ENCODE results near the gene TBC1D8. TPM values are rescaled to one million over a fixed set of nuclear protein-coding genes. Genes with fewer than 3 reads are reported as not detected.

The TBC1D8 gene
- total and polyA plus RNA-seq, 9 of the 15 experiments (the other 6 are each of a cell fraction or from before 2014, with no cell fraction given) = 0.36 to 1.3 (median 0.82) TPM

DNA sequence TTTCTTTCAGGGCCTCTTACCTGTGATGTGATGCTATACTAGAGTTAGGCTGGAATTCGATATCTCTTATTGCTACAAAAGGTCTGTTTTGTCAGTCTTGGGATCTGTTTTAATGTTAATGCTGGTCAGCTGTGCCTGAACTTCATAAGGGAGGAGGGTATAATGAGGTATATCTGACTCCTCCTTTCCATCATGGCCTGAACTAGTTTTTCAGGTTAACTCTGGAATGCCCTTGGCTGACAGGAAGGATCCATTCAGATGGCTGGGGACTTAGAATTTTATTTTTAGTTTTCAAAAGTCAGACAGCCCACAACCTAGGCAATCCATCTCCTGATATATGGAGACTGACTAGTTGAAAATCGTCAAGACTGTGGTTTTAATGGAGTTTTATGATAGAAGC lies 35.9 kb upstream of the TBC1D8 start (continued):
- TF ChIP-seq, protein P1, sequence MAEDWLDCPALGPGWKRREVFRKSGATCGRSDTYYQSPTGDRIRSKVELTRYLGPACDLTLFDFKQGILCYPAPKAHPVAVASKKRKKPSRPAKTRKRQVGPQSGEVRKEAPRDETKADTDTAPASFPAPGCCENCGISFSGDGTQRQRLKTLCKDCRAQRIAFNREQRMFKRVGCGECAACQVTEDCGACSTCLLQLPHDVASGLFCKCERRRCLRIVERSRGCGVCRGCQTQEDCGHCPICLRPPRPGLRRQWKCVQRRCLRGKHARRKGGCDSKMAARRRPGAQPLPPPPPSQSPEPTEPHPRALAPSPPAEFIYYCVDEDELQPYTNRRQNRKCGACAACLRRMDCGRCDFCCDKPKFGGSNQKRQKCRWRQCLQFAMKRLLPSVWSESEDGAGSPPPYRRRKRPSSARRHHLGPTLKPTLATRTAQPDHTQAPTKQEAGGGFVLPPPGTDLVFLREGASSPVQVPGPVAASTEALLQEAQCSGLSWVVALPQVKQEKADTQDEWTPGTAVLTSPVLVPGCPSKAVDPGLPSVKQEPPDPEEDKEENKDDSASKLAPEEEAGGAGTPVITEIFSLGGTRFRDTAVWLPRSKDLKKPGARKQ (CRISPR knock-in tag; IDR thresholded peaks at IDR 0.05) = no peak
- TF ChIP-seq MCM7 (IDR thresholded peaks at IDR 0.05) = no peak

DNA sequence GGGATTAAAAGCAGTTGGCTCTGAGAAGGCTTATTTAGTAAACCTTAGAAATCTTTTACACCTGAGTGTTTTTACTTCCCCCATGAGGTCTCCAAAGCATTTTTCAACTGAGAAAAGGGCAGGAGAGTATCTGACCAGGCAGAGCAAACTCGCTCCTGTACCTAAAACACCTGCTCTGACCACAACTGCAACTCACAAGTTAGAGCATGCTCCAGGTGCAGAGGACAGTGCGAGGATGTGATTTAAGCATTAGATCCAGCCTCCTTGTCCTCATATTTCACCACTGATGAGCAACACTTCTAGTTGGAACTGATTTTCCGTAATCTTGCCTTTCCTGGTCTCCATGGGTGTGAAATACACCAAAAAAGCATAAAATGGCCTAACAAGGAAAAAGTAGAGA lies 34.5 kb upstream of the TBC1D8 start:
- Histone ChIP-seq H3K4me1 (replicated peaks in 1 of 2; ENCODE audit: control insufficient read depth in 2 of 2, insufficient read depth in 2 of 2, low read length in 2 of 2) (no peaks in the 10 kb centered on the region), H3K4me3 (no peak overlapping the region), H3K27ac (ENCODE audit: extremely low read depth, low read depth, low read length) (no peak overlapping the region), H3K9me3 (replicated peaks; ENCODE audit: control insufficient read depth, insufficient read depth, low read depth, low read length) (peaks cover 2% of the 10 kb centered on the region), H2AFZ (ENCODE audit: low read depth, low read length) (no peak overlapping the region), H3K36me3 (ENCODE audit: control insufficient read depth, insufficient read depth, low read length) (no peaks in the 10 kb centered on the region), H3K9ac (ENCODE audit: insufficient read depth in 1 of 2, low read depth in 2 of 2, low read length in 2 of 2) (no peak overlapping the region), H3K4me2 (ENCODE audit: insufficient read depth, low read length) (no peak overlapping the region), H4K20me1 (replicated peaks; ENCODE audit: control insufficient read depth, insufficient read depth, low read length) (no peaks in the 10 kb centered on the region), H3K27me3 (ENCODE audit: control insufficient read depth in 2 of 2, insufficient read depth in 2 of 2, low read length in 2 of 2) (peaks cover 5 to 12% of the 10 kb centered on the region in 2 experiments; a peak in 3 of 5 replicates), H3K79me2 (ENCODE audit: control insufficient read depth, insufficient read depth, low read length) (no peaks in the 10 kb centered on the region), H3K9me1 (ENCODE audit: control insufficient read depth, insufficient read depth, low read length) (no peaks in the 10 kb centered on the region)
- ATAC-seq (no peak), FAIRE-seq (no peak), DNase-seq (ENCODE audit: extremely low read depth in 1 of 4, low spot score in 3 of 4) (no peak)
- intact Hi-C loops (cut with micrococcal nuclease) (no loop called here), in situ Hi-C loops (cut with MboI) (no loop called here)
- BruUV-seq (replicated peaks) = no TSS peak
- TF ChIP-seq MCM2 (IDR thresholded peaks at IDR 0.05; ENCODE audit: low read depth) = no peak
- TF ChIP-seq, protein P2, sequence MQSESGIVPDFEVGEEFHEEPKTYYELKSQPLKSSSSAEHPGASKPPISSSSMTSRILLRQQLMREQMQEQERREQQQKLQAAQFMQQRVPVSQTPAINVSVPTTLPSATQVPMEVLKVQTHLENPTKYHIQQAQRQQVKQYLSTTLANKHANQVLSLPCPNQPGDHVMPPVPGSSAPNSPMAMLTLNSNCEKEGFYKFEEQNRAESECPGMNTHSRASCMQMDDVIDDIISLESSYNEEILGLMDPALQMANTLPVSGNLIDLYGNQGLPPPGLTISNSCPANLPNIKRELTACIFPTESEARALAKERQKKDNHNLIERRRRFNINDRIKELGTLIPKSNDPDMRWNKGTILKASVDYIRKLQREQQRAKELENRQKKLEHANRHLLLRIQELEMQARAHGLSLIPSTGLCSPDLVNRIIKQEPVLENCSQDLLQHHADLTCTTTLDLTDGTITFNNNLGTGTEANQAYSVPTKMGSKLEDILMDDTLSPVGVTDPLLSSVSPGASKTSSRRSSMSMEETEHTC (IDR thresholded peaks at IDR 0.05) = no peak
- TF ChIP-seq ZNF12 (CRISPR knock-in tag; IDR thresholded peaks at IDR 0.05) = no peak
- no peak for TF ChIP-seq RBM15 (IDR thresholded peaks at IDR 0.05; ENCODE audit: insufficient read depth, low read length)
- TF ChIP-seq ATF7 (IDR thresholded peaks at IDR 0.05) = no peak
- no peak for TF ChIP-seq TSC22D4 (tag; IDR thresholded peaks at IDR 0.05)
- no peak for TF ChIP-seq U2AF2 (optimal IDR thresholded peaks at IDR 0.05; ENCODE audit: low read depth, low read length)
- TF ChIP-seq, protein P3, sequence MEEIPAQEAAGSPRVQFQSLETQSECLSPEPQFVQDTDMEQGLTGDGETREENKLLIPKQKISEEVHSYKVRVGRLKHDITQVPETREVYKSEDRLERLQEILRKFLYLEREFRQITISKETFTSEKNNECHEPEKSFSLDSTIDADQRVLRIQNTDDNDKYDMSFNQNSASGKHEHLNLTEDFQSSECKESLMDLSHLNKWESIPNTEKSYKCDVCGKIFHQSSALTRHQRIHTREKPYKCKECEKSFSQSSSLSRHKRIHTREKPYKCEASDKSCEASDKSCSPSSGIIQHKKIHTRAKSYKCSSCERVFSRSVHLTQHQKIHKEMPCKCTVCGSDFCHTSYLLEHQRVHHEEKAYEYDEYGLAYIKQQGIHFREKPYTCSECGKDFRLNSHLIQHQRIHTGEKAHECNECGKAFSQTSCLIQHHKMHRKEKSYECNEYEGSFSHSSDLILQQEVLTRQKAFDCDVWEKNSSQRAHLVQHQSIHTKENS (CRISPR knock-in tag; IDR thresholded peaks at IDR 0.05) = no peak
- TF ChIP-seq ZNF584 (CRISPR knock-in tag; IDR thresholded peaks at IDR 0.05; ENCODE audit: low read depth) = no peak
- no peak for TF ChIP-seq POLR2AphosphoS2 (IDR thresholded peaks at IDR 0.05; ENCODE audit: low read length)
- TF ChIP-seq NCOA1 (IDR thresholded peaks at IDR 0.05; ENCODE audit: low read depth) = no peak
- TF ChIP-seq, protein P4, sequence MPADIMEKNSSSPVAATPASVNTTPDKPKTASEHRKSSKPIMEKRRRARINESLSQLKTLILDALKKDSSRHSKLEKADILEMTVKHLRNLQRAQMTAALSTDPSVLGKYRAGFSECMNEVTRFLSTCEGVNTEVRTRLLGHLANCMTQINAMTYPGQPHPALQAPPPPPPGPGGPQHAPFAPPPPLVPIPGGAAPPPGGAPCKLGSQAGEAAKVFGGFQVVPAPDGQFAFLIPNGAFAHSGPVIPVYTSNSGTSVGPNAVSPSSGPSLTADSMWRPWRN (IDR thresholded peaks at IDR 0.05; ENCODE audit: low read depth) = no peak
- POLR2A ChIA-PET = no interaction called here
- 2% methylated on average over 3 of the region's 3 CpGs for WGBS (ENCODE audit: insufficient coverage, low coverage, missing lambda C conversion rate)
- CTCF ChIA-PET (ENCODE audit: low intra/inter-chr PET ratio) = no interaction called here

All from K562 (cell line).